ENCODE measurements around the gene SMTNL1.
A peak's percentile ranks its signal among the peaks of the same experiment; 100 is the strongest.

The SMTNL1 gene

DNA sequence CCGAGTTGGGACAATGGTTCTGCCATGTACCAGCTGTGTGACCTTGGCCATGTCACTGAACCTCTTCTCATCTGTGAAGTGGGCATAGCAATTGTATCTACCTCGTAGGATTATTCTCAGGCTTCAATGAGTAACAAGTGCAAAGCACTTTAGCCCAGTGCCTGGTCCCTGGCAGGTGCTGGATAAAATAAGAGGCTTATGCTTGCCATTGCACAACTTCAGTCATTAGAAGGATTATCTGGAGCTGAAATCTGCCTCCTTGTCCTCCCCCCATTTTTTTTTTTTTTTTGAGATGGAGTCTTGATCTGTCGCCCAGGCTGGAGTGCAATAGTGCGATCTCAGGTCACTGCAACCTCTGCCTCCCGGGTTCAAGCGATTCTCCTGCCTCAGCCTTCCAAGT lies 7.2 kb downstream of the SMTNL1 start:
- DNase-seq = no peak
- ATAC-seq = no peak

DNA sequence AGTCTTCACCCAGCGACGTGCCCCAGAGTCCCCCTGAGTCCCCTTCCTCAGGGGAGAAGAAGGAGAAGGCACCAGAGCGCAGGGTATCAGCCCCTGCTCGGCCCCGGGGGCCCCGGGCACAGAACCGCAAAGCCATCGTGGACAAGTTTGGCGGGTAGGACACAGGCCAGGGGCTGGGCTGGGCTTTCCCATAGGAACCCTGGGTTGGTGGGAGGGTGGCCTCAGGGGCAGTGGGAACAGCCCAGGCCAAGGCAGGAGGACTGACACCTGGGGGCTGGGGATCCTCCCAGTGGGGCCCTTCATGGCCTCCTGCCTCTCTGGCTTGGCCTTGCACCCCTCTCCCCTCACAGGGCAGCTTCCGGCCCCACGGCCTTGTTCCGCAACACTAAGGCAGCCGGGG lies 8.5 kb downstream of the SMTNL1 start:
- DNase-seq = no peak
- no peak for ATAC-seq

DNA sequence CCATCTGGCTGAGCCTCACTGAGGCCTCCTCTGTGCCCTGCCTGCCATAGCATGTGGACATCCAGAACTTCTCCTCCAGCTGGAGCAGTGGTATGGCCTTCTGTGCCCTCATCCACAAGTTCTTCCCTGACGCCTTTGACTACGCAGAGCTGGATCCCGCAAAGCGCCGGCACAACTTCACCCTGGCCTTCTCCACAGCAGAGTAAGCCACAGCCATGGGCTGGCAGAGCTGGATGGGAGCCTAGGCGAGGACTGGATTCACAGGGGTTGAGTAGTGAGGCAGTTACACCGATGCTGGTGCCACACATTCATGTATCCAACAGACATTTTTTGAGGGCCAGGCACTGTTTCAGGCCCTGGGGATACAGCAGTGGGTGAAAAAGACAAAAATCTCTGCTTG lies 9.1 kb downstream of the SMTNL1 start:
- no peak for ATAC-seq
- DNase-seq = no peak

DNA sequence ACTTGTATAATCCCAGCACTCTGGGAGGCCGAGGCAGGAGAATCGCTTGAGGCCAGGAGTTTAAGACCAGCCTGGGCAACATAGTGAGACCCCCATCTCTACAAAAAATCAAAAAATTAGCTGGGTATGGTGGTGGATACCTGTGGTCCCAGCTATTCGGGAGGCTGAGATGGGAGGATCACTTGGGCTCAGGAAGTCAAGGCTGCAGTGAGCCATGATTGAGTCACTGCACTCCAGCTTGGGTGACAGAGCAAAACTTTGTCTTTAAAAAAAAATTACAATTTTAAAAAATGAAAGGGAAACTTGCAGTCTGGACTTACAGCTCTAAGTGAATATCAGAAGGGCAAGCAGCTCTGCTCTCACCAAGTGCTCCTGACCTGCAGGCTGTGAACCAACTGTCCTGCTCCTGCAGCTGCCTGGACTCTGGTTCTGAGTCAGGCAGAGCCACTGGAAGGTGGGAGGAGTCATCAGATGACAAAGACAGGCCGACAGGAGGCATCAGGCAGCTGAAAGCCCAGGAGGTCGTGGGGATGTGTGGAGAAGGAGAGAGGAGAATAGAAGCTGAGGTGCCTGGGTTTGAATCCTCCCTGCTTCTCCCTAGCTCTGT lies 9.6 kb downstream of the SMTNL1 start:
- DNase-seq (no peak), ATAC-seq (peak; percentile 16)

DNA sequence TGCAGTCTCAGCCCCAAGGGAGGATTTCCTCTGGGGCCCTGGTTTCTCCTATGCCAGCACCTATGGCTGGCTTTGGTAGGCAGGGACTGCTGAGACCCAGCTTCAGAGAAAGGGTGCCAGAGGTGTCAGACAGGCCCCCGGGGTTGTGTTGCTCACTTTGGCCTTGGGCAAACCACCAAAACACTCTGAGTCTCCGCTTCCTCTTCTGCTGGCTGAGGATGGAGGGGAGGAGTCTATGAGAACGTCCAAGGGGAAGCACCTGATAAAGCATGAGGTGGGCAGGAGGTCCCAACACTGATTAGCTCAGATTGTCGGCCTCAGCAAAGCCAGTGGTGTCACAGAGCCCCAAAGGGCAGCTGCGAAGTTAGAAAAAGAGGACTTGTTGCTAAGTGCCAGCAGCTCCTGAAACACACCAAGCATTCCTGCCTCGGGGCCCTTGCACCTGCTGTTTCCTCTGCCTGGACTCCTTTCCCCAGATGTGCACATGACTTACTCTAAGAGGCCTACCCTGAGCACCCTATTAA lies 10.5 kb downstream of the SMTNL1 start:
- ATAC-seq (peak; percentile 80), DNase-seq (peak; percentile 32)

DNA sequence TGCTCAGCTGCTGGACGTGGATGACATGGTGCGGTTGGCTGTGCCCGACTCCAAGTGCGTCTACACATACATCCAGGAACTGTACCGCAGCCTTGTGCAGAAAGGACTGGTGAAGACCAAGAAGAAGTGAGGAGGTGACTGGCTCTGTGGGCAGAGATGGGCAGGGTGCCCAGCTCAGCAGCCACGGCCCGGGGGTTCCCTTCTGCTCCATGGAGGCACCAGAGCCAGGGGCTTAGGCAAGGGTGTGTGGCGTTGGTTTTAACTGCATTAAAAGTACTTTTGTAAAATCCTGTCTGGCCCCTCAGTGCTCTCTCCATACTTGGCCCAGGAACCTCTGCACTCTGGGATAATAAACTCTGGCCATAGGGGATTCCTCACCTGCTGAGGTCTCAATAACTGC lies 12.6 kb downstream of the SMTNL1 start:
- ATAC-seq (no peak), DNase-seq (no peak)

DNA sequence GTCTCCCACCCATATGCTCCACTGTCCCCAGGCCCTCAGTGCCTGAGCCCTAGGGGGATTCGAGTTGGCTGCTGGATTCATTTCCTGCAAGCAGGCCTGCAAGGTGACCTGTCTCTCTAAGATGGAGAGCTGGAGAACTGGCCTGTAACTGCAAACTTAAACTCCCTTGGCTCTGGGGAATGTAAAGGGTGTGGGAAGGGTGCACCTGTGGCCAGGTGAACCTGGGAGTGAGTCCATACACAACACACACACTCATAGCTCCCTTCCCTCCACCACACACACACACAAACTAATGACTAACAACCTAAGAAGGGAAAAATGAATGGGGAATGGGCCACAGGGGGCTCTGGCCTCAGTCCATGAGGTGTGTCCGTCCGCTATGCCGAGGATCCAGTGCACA lies 14.5 kb downstream of the SMTNL1 start:
- no peak for ATAC-seq
- DNase-seq = no peak

DNA sequence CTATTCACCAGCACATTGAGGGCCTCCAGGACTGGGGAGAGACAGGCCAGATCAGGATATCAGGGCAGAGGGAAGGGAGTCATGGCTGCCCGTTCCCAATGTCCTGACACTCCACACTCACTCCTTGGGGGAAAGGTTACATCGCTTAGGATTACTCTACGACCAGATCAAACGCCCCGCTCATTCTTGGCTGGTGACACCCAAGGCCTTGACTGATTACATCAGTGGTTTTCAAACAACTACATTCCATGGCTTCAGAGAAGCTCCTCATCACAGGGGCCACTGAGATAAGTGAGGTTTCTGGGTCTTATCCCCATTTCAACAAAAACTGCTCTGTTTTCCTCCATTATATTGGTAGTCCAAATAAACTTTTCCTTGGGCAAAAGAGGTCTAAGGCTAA lies 15.1 kb downstream of the SMTNL1 start:
- ATAC-seq (no peak), DNase-seq (no peak)

DNA sequence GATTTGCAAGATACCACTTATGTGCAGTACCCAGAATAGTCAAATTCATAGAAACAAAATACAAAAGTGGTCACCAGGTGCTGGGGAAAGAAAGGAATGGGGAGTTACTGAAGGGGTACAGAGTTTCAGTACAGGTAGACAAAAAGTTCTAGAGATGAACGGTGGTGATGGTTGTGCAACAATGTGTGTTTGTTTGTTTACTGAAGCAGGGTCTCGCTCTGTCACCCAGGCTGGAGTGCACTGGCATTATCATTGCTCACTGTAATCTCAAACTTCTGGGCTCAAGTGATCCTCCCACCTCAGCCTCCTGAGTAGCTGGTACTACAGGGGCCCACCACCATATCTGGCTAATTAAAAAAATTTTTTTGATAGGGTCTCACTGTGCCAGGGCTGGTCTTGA lies 18.0 kb downstream of the SMTNL1 start:
- no peak for ATAC-seq

DNA sequence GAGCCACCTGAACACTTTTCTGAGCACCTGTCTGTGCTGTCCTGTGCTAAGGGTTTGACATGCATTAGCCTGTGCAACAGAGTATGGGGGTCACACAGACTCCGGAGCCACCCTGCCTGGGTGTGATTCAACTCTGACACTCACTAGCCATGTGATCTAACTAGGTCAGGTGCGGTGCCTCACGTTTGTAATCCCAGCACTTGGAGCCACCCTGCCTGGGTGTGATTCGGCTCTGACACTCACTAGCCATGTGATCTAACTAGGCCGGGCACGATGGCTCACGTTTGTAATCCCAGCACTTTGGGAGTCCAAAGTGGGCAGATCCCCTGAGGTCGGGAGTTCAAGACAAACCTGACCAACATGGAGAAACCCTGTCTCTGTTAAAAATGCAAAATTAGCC lies 18.6 kb downstream of the SMTNL1 start:
- ATAC-seq (peak; percentile 19), DNase-seq (no peak)

More for the DNA sequence above, 18.0 kb downstream of the SMTNL1 start:
- no peak for DNase-seq

DNA sequence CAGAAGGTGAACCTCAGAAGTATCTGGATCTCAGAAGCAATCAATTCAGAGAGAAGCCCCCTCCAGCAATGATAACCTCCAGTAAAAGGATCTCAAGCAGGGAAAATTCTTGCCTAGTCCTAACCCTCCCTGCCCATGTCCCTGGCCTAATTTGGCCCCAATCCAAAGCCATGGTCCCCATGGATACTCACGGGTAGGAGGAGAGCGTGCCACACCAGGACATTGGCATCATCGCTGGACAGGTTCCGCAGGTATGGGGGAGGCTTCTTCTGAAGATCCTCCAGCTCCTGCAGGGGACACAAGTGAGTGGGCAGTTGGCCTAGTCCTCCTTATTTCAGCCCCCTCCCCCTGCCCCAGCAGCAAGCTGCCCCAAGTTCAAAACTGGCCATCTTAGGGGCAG lies 22.8 kb downstream of the SMTNL1 start:
- DNase-seq (no peak), ATAC-seq (no peak)

DNA sequence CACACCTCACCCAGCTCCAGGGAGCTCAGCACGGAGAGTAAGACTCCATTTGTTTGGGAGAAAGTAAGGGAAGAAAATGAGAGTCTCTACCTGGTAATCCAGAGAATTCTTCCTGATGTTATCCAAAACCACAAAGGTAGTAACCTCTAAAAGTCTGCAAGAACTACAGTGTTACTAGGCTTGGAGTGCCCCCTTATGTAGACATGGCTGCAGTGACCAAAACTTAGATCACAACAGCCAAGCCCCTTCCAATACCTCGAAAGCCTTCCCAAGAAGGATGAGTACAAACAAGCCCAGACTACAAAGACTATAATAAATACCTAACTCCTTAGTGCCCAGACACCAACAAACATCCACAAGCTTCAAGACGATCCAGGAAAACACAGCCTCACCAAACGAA lies 25.2 kb downstream of the SMTNL1 start:
- DNase-seq (no peak), ATAC-seq (no peak)

DNA sequence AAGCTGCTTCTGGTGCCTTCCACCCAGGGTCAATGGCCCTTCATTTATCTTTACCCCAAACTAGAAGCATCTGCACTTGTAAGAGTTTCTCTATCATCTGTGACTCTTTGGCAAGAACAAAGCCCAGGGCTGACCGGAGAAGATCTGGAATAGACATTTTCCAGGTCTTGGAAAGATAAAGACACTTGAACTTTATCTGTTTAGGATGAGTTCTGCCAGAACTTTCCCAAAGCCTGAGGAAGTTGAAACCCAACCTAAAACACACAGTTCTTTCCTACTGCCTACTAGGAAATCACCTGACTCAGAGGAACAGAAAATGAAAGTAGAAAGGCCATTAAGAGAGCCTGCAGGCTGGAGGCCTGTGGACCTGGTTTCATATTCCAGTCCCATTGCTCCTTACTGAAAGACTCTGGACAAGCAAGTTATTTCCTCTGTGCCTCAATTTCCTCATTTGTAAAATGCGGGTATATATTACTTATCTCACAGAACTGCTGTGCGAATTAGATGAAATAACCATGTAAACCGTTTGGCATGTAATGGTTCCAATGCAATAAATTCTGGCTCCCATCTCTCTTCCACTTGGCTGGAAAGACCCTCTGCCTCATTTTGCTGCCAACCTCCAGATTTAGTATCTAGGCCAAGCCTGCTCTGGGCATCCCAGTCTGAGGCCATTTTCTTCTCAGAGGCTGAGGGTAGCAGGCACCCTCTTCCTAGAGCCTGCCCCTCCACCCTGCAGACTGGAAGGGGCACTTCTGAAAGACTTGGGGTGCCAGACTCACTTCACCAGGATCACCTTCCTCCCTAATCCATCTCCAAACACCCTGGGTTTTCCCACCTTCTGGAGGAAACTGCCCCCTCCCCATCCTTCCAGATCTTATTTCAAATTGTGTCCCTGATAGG lies 28.9 kb downstream of the SMTNL1 start:
- DNase-seq (peak; percentile 20), ATAC-seq (peak; percentile 49)

DNA sequence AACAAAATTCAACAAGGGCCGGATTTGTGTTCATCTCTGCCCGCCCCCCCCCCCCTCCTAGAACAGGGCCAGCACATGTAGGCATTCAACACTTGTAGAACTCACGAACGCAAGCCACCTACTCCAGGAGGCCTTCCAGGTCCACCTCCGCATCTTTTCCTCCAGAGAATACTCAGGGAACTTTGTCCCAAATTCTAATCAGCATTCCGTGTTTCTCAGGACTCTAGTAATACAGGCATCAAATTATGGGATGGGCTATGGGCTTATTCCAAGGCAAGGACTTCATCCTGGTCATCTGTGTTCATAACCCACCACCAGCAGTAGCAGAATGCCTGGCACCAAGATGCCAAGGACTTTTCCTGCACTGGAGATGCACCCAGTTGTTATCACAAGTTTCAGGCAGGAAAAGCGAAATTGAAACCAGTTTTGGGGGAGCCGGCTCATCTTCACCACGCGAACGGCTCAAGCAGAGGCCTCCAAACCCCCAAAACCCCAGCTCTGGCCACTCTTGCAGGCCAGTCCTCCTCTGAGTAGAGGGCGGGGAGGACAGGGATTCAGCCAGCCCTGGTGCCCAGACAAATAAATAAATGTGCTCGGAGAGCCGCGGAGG lies 29.6 kb downstream of the SMTNL1 start:
- no peak for ATAC-seq
- DNase-seq = no peak

DNA sequence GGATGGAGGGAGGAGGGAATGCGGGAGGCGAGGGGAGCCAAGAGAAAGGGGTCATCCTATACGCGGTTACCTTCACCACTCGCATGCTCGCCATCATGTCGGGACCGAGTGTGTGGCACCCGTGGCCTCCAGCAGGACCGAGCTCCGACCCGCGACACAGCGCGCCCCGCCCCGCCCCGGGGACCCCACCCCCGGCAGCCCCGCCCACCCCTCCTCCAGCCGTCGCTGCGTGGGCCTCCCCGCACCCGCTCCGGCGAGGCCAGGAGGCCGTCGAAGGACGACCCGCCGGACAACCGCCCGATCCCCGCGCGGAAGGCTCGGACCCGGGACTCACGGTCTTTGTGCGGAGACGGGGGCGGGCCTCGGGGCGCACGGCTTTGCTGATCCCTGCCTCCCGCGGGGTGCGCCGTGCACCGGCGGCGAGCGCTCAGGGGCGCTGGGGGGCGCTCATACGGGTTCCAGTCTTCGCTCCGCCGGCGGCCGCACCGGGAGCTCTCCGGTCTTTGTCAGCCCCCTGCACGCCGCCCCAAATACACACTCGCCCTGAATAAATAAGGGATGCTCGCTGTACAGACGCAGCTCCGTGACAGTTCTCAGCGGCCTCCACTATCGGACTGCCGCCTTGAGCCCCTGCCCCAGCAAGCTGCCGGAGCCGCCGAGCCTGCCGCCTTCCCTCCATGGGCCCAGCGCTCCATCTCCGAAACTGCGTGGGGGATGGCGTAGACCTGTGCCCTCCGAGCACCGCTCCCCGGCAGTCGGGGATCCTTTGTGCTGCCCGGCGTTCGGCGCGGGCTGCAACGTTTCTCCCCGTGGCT lies 30.3 kb downstream of the SMTNL1 start, which contains the start of gene UBE2L6:
TSS of gene UBE2L6 (minus strand) at position 158 of the 815 bp plus-strand sequence. CDS start at position 97, 61 bp downstream.
- DNase-seq = peak; percentile 77
- ATAC-seq = peak; percentile 87

DNA sequence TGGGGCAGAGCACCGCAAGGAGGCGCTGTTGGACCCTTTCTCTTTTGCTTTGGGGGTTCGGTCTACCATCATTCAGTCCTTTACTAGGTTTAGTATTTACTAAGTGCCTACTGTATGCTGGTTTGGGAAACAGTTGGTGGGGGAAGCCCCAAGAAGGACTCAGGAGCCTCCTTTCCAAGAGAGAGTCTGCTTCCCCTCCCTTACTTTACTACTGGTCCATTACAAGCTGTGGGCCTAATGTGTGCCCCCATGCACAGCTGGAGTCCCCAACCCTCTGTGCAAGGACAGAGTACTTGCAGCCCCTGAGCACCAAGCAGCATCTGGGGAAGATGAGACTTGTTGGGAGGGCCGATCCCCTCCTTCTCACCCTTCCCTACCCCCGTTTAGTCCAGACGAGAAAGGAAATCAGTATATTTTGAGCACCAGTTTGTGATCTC lies 31.0 kb downstream of the SMTNL1 start:
- peak; percentile 11 for ATAC-seq
- peak; percentile 94 for DNase-seq

DNA sequence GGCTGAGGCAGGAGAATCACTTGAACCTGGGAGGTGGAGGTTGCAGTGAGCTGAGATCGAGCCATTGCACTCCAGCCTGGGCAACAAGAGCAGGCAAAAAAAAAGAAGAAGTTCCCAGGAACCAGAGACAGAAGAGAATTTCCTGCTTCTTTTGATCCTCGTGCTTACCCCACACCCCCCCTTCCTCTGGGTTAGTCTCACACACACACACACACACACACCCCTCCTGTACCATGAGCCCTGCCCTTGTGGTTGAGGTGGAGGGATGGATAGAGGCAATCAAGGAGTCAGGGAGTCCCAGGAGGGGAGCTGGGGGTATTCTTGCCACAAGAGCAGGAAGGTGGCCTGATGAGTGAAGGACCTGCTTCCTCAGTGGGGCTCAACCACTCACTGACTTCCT lies 34.2 kb downstream of the SMTNL1 start:
- DNase-seq (no peak), ATAC-seq (no peak)

DNA sequence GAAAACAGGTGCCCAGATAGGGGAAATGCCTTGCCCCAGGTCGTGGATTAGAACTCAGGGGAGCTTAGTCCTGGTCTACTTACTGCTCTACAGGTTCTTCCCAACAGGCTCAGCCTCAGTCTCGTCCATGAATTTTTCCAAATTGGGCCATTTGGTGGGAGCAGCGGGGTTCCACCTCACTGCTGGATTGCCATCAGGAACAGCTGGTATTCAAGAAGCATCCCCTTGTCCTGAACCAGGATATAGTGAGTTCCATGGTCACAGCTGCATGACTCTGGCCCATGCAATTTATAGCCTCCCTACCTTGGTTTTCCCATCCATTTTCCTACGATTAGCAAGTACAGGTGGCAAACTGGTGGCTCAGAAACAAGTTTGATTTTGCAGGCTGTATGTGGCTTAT lies 36.7 kb downstream of the SMTNL1 start:
- DNase-seq = no peak
- no peak for ATAC-seq

DNA sequence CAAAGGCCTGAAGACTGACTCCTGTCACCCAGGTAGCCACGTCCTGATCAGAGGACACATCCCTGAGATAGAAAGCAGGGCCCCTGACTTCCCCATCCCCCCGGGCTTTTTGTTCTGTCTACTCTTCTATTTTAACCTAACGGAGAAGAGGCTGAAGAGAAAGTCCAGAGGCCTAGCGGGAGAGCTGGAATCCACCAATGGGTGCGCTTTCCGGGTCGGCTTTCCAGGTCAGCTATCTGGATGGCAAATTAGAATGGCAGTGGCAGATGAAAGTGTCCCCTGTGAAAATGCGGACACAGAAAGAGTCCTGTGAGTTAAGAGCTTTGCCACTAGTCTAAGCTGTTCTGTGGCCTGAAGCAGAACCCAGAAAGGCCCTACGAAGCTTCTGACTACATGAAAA lies 46.9 kb downstream of the SMTNL1 start:
- no peak for DNase-seq
- ATAC-seq = no peak

DNA sequence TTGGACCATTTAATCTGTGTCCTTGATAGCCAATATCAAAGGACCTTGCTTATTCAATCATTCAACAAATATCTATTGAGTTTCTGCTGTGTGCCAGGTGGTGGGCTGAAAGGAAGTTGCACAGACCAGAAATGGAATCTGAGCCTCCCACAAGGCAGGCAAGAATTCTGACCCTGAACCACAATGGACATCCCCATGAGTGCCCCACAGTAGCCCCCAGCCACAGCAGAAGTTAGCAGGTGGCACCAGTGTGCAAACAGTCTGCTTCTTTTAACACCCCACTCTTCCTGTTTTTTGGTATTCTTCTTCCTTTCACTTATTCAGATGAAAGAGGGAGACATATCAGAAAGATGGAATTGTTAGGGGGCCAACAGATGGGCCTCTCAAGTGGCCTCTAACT lies 47.9 kb downstream of the SMTNL1 start:
- DNase-seq (no peak), ATAC-seq (no peak)

DNA sequence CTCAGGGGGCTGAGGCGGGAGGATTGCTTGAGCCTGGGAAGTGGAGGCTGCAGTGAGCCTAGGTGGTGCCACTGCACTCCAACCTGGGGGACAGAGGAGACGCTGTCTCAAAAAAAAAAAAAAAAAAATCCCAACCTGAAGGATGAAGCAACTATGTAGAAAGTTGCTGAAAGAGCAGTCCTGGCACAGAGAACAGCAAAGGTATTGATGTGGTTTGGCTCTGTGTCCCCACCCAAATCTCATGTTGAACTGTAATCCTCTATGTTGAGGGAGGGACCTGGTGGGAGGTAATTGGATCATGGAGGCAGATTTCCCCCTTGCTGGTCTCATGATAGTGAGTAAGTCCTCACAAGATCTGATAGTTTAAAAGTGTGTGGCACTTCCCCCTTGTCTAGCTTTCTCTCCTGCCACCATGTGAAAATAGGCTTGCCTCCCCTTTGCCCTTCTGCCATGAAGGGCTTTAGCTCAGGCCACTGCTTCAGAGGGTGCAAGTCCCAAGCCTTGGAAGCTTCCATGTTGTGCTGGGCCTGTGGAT lies 49.4 kb downstream of the SMTNL1 start:
- ATAC-seq = no peak
- DNase-seq = no peak
